ENCODE data around the gene MCIDAS.

The MCIDAS gene

DNA sequence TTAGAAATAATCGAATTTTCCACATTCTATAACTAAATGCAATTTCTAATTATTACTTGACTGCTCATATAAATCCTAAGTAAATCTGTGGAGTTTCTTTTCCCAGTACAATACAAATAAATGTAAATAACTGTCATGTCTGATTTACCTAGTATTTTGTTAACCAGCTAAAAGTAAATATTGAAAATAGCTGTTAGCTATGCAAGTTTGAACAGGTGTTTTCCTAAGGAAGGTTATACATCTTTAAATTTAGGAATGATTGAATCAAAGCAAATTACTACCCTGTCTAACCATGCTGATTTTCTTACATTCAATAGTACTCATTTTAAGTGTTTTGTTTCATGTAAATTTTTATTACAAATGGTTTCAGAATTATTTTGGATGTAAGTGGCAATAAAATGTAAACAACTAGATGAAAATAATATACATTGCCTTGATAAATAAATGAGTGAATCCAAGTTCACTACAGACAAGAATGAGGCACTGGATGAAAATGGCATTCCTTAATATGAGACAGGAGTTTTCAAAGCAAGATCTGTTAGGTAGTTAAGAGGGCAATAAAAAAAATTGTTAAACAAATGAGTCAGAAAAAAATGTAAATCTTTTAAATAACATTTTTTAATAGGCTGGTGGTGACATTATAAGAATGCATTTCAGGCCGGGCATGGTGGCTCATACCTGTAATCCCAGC lies 15.8 kb downstream of the MCIDAS start:
- DNase-seq (ENCODE audit: low read depth): no peak
- TF ChIP-seq, protein P1, sequence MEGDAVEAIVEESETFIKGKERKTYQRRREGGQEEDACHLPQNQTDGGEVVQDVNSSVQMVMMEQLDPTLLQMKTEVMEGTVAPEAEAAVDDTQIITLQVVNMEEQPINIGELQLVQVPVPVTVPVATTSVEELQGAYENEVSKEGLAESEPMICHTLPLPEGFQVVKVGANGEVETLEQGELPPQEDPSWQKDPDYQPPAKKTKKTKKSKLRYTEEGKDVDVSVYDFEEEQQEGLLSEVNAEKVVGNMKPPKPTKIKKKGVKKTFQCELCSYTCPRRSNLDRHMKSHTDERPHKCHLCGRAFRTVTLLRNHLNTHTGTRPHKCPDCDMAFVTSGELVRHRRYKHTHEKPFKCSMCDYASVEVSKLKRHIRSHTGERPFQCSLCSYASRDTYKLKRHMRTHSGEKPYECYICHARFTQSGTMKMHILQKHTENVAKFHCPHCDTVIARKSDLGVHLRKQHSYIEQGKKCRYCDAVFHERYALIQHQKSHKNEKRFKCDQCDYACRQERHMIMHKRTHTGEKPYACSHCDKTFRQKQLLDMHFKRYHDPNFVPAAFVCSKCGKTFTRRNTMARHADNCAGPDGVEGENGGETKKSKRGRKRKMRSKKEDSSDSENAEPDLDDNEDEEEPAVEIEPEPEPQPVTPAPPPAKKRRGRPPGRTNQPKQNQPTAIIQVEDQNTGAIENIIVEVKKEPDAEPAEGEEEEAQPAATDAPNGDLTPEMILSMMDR (IDR thresholded peaks at IDR 0.05; ENCODE audit: control insufficient read depth, insufficient read depth, low read depth, low read length, missing control alignments): no peak
- no peak overlapping the region for H3K4me3 ChIP-seq (ENCODE audit: control insufficient read depth, low read depth, low read length)

DNA sequence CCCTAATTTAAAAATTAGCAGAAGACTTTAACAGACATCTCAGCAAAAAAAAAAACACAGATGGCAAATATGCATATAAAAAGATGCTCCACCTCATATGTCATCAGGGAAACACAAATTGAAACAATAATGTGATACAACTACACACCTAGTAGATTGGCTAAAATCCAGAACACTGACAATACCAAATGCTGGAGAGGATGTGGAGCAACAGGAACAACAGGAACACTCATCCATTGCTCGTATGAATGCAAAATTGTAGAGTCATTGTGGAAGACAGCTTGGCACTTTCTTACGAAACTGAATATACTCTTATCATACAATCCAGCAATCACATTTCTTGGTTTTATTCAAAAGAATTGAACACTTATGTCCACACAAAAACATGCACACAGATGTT lies 22.1 kb downstream of the MCIDAS start:
- no peak for DNase-seq (ENCODE audit: low read depth)
- no peak overlapping the region for H3K4me3 ChIP-seq (ENCODE audit: control insufficient read depth, low read depth, low read length)
- TF ChIP-seq, protein P1 (IDR thresholded peaks at IDR 0.05; ENCODE audit: control insufficient read depth, insufficient read depth, low read depth, low read length, missing control alignments): no peak

DNA sequence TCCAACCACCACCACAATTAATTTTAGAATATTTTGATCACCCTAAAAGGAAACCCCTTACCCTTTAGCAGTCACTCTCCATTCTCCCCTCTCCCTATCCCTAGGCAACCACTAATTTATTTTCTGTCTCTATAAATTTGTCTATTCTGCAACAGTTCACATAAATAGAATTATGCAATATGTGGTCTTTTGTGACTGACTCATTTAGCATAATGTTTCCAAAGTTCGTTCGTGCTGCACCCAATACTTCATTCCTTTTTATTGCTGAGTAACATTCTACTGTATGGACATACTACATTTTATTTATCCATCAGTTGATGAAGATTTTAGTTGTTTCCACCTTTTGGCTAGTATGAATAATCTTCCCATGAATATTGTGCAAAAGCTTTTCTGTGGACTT lies 36.0 kb downstream of the MCIDAS start:
- H3K4me3 ChIP-seq (ENCODE audit: control insufficient read depth, low read depth, low read length): no peak overlapping the region
- no peak for DNase-seq (ENCODE audit: low read depth)
- TF ChIP-seq, protein P1 (IDR thresholded peaks at IDR 0.05; ENCODE audit: control insufficient read depth, insufficient read depth, low read depth, low read length, missing control alignments): no peak

DNA sequence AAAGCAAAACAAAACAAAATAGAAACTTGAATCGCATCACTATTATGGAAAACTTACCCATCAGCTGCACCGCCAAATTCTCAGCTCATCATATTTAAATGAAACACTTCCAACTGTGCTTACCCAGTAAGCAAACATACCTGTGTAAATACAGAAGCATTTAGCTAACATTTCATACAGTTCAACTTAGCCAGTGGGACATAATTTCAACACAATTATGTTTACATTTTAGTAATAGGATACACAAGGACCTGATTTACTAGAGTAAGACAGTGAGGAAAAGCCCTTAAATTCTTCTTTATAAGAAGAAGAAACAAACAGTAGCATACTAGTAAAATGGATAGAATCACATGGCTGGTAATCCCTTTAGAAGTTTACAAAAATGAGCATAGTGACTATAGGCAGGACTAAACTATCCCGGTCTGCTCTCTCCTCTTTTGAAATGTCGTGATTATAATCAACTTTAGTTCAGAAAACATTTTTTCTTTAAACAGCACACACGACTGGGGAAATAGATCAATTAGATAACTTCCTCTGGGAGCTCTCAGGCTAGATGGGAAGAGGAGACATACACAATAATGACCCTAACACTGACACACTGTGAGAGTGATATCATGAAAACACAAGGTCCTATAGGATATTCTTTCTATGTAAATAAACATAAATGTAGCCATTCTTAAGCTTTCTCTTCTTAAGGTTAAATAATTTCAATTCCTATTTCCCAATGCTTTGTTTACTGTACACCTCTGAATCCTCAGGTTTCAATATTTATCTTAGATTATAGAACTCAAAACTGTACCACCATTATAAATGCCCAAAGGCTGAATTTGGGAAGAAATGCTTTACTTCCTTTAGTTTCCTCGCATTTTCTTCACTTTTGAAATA lies 38.2 kb downstream of the MCIDAS start:
- no peak overlapping the region for H3K4me3 ChIP-seq (ENCODE audit: control insufficient read depth, low read depth, low read length)
- DNase-seq (ENCODE audit: low read depth): no peak
- TF ChIP-seq, protein P1 (IDR thresholded peaks at IDR 0.05; ENCODE audit: control insufficient read depth, insufficient read depth, low read depth, low read length, missing control alignments): no peak

DNA sequence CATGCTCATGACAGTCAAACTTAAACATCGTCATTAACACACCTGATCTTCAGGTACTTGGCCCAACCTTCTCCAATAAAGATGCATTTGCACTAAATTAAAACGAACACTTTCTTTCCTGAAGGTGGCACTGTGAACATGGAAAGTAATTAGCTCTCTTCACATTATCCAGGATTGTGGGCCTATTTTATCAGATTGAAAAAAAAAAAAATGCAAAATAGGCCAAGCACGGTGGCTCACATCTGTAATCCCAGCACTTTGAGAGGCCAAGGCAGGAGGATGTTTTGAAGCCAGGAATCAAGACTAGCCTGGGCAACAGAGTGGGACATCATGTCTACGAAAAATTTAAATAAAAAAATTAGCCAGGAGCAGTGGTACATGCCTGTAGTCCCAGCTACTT lies 39.7 kb downstream of the MCIDAS start:
- no peak overlapping the region for H3K4me3 ChIP-seq (ENCODE audit: control insufficient read depth, low read depth, low read length)
- TF ChIP-seq, protein P1 (IDR thresholded peaks at IDR 0.05; ENCODE audit: control insufficient read depth, insufficient read depth, low read depth, low read length, missing control alignments): peak; percentile 11
- DNase-seq (ENCODE audit: low read depth): no peak

DNA sequence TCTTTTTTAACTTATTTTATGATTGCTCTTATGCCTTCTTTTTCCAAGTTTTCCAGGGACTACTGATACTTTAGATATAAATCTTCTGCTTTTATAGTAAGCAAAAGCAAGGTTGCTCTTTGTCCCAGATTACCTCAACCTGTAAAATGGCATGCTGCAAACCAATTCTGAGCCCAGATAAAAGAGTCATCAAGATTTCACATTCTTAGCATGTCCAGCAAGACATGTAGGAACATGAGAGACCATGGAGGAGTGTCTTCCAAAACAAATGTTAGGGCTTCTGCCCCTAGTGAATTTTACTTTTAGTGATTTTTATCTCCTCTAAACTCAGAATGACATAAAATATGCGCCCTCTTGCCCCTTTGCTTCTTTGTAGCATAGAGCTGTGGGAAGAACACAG lies 47.1 kb downstream of the MCIDAS start:
- TF ChIP-seq, protein P1 (IDR thresholded peaks at IDR 0.05; ENCODE audit: control insufficient read depth, insufficient read depth, low read depth, low read length, missing control alignments): no peak
- H3K4me3 ChIP-seq (ENCODE audit: control insufficient read depth, low read depth, low read length): no peak overlapping the region
- no peak for DNase-seq (ENCODE audit: low read depth)
